Vagina (tissue), 2 donors: ENCODE measurements around the gene RHEB. TPM values are rescaled to one million over a fixed set of nuclear protein-coding genes. Genes with fewer than 3 reads are reported as not detected.

Experiments used
- DNase-seq, 2 donors: peaks; one replicate each; pipeline ENCODE4 v3.0.0-alpha.2; 2017; ENCODE audit errors: extremely low spot score in 2 of 2
- H3K27ac ChIP-seq: fragments of 200-600 bp; sonication (generic); one replicate; pipeline ENCODE4 v1.5.1; 2019
- H3K27me3 ChIP-seq: fragments of 200-600 bp; sonication (generic); one replicate; pipeline ENCODE4 v1.5.1; 2019
- H3K36me3 ChIP-seq, 2 donors: fragments of 200-600 bp; sonication (generic); one replicate each; pipeline ENCODE4 v1.5.1; 2017 to 2019
- H3K4me1 ChIP-seq: fragments of 200-600 bp; sonication (generic); one replicate; pipeline ENCODE4 v1.5.1; 2019
- H3K4me3 ChIP-seq, 2 donors: fragments of 200-600 bp; sonication (generic); 1 replicate in 1 of 2; 2 replicates in 1 of 2; pipeline ENCODE4 v1.5.1; 2016 to 2019
- H3K9me3 ChIP-seq: fragments of 200-600 bp; sonication (generic); one replicate; pipeline ENCODE4 v1.5.1; 2019
- CTCF ChIP-seq, 3 experiments: fragments of 450-650 bp in 2 of 3; fragments of 200-600 bp in 1 of 3; sonication (generic) in 1 of 3; IDR thresholded peaks; one replicate each; pipeline ENCODE4 v1.5.1; 2017 to 2019; ENCODE audit warnings: antibody characterized with exemption in 3 of 3, mild to moderate bottlenecking in 2 of 3, moderate library complexity in 2 of 3
- POLR2A ChIP-seq, 2 donors: fragments of 450-650 bp; IDR thresholded peaks; one replicate each; pipeline ENCODE4 v1.6.1; 2017; ENCODE audit warnings: antibody characterized with exemption in 2 of 2, mild to moderate bottlenecking in 2 of 2, moderate library complexity in 2 of 2
- POLR2AphosphoS5 ChIP-seq, 2 donors: sonication (generic); formaldehyde crosslinking; IDR thresholded peaks; one replicate each; pipeline ENCODE4 v1.9.0; 2017; ENCODE audit warnings: antibody characterized with exemption in 2 of 2, mild to moderate bottlenecking in 2 of 2, low read depth in 1 of 2; ENCODE audit not compliant: insufficient read depth in 1 of 2
- intact Hi-C: fragments of 100-400 bp; cut with DNase I; formaldehyde crosslinking; loops from one replicate; pipeline ENCODE4 v1.15.1; 2023
- total RNA-seq: library from RNA; depleted of rRNA; stranded (reverse); fragments of >200 nt; gene quantifications from one replicate; pipeline ENCODE4 v1.2.3, GENCODE V29; 2016

RHEB gene
- total RNA-seq, 1 donor from 2014 or later: 74.2 TPM

- H3K36me3 ChIP-seq: no peaks in the 10 kb centered on the region
- no peak for DNase-seq
- intact Hi-C loops: no loop called here
- H3K27ac ChIP-seq: no peak overlapping the region
- no peaks in the 10 kb centered on the region for H3K9me3 ChIP-seq
- H3K27me3 ChIP-seq: no peaks in the 10 kb centered on the region
- H3K4me3 ChIP-seq: no peak overlapping the region
- H3K4me1 ChIP-seq: peaks cover 61% of the 10 kb centered on the region
- no peak for TF ChIP-seq POLR2A (IDR thresholded peaks at IDR 0.05)
- no peak for TF ChIP-seq POLR2AphosphoS5 (IDR thresholded peaks at IDR 0.05; ENCODE audit: insufficient read depth in 1 of 2, low read depth in 1 of 2)
- TF ChIP-seq CTCF (IDR thresholded peaks at IDR 0.05): no peak
Measured at GRCh38 chr7:151514461-151515275, 5.0 kb downstream of the RHEB start.

GRCh38 chr7:151513133-151513532 lies 6.6 kb downstream of the RHEB start:
- intact Hi-C loops: no loop called here
- H3K36me3 ChIP-seq: no peaks in the 10 kb centered on the region
- H3K27ac ChIP-seq: no peak overlapping the region
- no peak for DNase-seq
- H3K4me1 ChIP-seq: peaks cover 70% of the 10 kb centered on the region
- no peak overlapping the region for H3K4me3 ChIP-seq
- TF ChIP-seq POLR2A (IDR thresholded peaks at IDR 0.05) (no peak), POLR2AphosphoS5 (IDR thresholded peaks at IDR 0.05; ENCODE audit: insufficient read depth in 1 of 2, low read depth in 1 of 2) (no peak), CTCF (IDR thresholded peaks at IDR 0.05) (no peak)
- no peaks in the 10 kb centered on the region for H3K9me3 ChIP-seq
- H3K27me3 ChIP-seq: no peaks in the 10 kb centered on the region

- peaks cover 68% of the 10 kb centered on the region for H3K4me1 ChIP-seq
- no peaks in the 10 kb centered on the region for H3K27me3 ChIP-seq
- H3K27ac ChIP-seq: no peak overlapping the region
- no peaks in the 10 kb centered on the region for H3K9me3 ChIP-seq
- DNase-seq: no peak
- intact Hi-C loops: no loop called here
- no peak overlapping the region for H3K4me3 ChIP-seq
- H3K36me3 ChIP-seq: no peaks in the 10 kb centered on the region
- no peak for TF ChIP-seq POLR2A (IDR thresholded peaks at IDR 0.05)
- TF ChIP-seq POLR2AphosphoS5 (IDR thresholded peaks at IDR 0.05; ENCODE audit: insufficient read depth in 1 of 2, low read depth in 1 of 2): no peak
- TF ChIP-seq CTCF (IDR thresholded peaks at IDR 0.05): no peak
Measured at GRCh38 chr7:151512353-151512752, 7.3 kb downstream of the RHEB start.

GRCh38 chr7:151511946-151512345 lies 7.7 kb downstream of the RHEB start:
- intact Hi-C loops: no loop called here
- Histone ChIP-seq H3K4me1 (peaks cover 68% of the 10 kb centered on the region), H3K4me3 (no peak overlapping the region), H3K36me3 (no peaks in the 10 kb centered on the region), H3K27me3 (no peaks in the 10 kb centered on the region), H3K27ac (no peak overlapping the region), H3K9me3 (no peaks in the 10 kb centered on the region)
- no peak for DNase-seq
- TF ChIP-seq CTCF (IDR thresholded peaks at IDR 0.05) (no peak), POLR2AphosphoS5 (IDR thresholded peaks at IDR 0.05; ENCODE audit: insufficient read depth in 1 of 2, low read depth in 1 of 2) (no peak), POLR2A (IDR thresholded peaks at IDR 0.05) (no peak)

- intact Hi-C loops: no loop called here
- Histone ChIP-seq H3K4me1 (peaks cover 65% of the 10 kb centered on the region), H3K27ac (no peak overlapping the region)
Measured at GRCh38 chr7:151511270-151511669, 8.4 kb downstream of the RHEB start.

More at GRCh38 chr7:151511270-151511669, 8.4 kb downstream of the RHEB start:
- no peak for DNase-seq
- TF ChIP-seq CTCF (IDR thresholded peaks at IDR 0.05) (no peak), POLR2AphosphoS5 (IDR thresholded peaks at IDR 0.05; ENCODE audit: insufficient read depth in 1 of 2, low read depth in 1 of 2) (no peak), POLR2A (IDR thresholded peaks at IDR 0.05) (no peak)
- no peaks in the 10 kb centered on the region for H3K9me3 ChIP-seq
- no peaks in the 10 kb centered on the region for H3K36me3 ChIP-seq
- no peaks in the 10 kb centered on the region for H3K27me3 ChIP-seq
- no peak overlapping the region for H3K4me3 ChIP-seq
